ENCODE measurements around the gene INSL3. TPM values are rescaled to one million over a fixed set of nuclear protein-coding genes. Genes with fewer than 3 reads are reported as not detected.
"Not testable (repeated sequence)": the region's sequence is repeated elsewhere in the genome, so short reads cannot be mapped to it uniquely, and the experiment has no call there.

Gene INSL3
- total RNA-seq, 1 donor from 2014 or later, result not detected

- Mint-ChIP-seq H3K9me3 (ENCODE audit: unreplicated experiment) (no peaks in the 10 kb centered on the region), H3K27ac (ENCODE audit: unreplicated experiment) (no peak overlapping the region), H3K36me3 (ENCODE audit: unreplicated experiment) (no peaks in the 10 kb centered on the region)
These were observed 17.9 kb downstream of the INSL3 start for GRCh38 chr19:17803264-17803896.

DNA sequence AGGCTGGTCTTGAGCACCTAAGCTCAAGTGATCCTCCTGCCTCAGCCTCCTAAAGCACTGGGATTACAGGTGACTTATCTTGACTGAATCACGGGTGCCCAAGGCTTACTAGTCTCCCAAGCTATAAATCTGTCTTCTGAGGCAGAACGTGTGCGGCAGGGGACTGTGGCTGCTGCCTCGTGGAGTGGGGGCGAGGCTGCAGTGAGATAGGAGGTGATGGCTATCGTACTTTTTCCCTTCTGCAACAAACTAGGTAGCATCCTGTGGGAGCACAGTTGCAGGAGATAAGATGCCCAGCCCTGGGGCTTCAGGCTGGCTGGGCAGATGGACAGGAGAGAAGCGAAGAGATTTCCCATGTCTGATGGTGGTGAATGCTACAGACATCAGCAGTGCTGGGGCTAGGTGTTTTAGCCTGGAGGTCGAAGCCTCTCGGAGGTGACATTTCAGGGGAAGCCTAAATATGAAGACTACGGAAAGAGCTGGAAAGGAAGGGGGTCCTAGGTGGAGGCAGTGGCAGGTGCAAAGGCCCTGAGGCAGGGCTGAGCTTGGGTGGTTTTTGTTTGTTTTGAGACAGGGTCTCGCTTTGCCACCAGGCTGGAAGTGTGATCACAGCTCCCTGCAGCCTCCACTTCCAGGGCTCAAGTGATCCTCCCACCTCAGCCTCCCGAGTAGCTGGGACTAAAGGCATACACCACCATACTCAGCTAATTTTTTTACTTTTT lies 19.0 kb downstream of the INSL3 start:
- Mint-ChIP-seq H3K9me3 (ENCODE audit: unreplicated experiment) (no peaks in the 10 kb centered on the region), H3K27ac (ENCODE audit: unreplicated experiment) (no peak overlapping the region), H3K4me3 (ENCODE audit: unreplicated experiment) (no peak overlapping the region), H3K36me3 (ENCODE audit: unreplicated experiment) (no peaks in the 10 kb centered on the region), H3K27me3 (ENCODE audit: unreplicated experiment) (peaks cover 5% of the 10 kb centered on the region), H3K4me1 (ENCODE audit: low read depth, unreplicated experiment) (no peaks in the 10 kb centered on the region)
- no peak for TF ChIP-seq CTCF (IDR thresholded peaks at IDR 0.05; ENCODE audit: partially characterized antibody, unreplicated experiment)
- no peak for DNase-seq

More at GRCh38 chr19:17803264-17803896, 17.9 kb downstream of the INSL3 start:
- no peaks in the 10 kb centered on the region for H3K4me1 Mint-ChIP-seq (ENCODE audit: low read depth, unreplicated experiment)
- peaks cover 3% of the 10 kb centered on the region for H3K27me3 Mint-ChIP-seq (ENCODE audit: unreplicated experiment)
- no peak for TF ChIP-seq CTCF (IDR thresholded peaks at IDR 0.05; ENCODE audit: partially characterized antibody, unreplicated experiment)
- H3K4me3 Mint-ChIP-seq (ENCODE audit: unreplicated experiment), result no peak overlapping the region
- DNase-seq, result no peak

- H3K9me3 Mint-ChIP-seq (ENCODE audit: unreplicated experiment); H3K36me3 Mint-ChIP-seq (ENCODE audit: unreplicated experiment); DNase-seq; H3K4me1 Mint-ChIP-seq (ENCODE audit: low read depth, unreplicated experiment); H3K27ac Mint-ChIP-seq (ENCODE audit: unreplicated experiment); H3K27me3 Mint-ChIP-seq (ENCODE audit: unreplicated experiment); H3K4me3 Mint-ChIP-seq (ENCODE audit: unreplicated experiment): not testable (repeated sequence)
These were observed 22.7 kb downstream of the INSL3 start for GRCh38 chr19:17798599-17798998.

GRCh38 chr19:17797424-17798201 lies 23.7 kb downstream of the INSL3 start:
- Mint-ChIP-seq H3K27ac (ENCODE audit: unreplicated experiment) (no peak overlapping the region), H3K27me3 (ENCODE audit: unreplicated experiment) (peaks cover 10% of the 10 kb centered on the region), H3K4me1 (ENCODE audit: low read depth, unreplicated experiment) (no peaks in the 10 kb centered on the region), H3K4me3 (ENCODE audit: unreplicated experiment) (no peak overlapping the region), H3K9me3 (ENCODE audit: unreplicated experiment) (no peaks in the 10 kb centered on the region), H3K36me3 (ENCODE audit: unreplicated experiment) (no peaks in the 10 kb centered on the region)
- TF ChIP-seq CTCF (IDR thresholded peaks at IDR 0.05; ENCODE audit: partially characterized antibody, unreplicated experiment), result no peak
- DNase-seq, result no peak

DNA sequence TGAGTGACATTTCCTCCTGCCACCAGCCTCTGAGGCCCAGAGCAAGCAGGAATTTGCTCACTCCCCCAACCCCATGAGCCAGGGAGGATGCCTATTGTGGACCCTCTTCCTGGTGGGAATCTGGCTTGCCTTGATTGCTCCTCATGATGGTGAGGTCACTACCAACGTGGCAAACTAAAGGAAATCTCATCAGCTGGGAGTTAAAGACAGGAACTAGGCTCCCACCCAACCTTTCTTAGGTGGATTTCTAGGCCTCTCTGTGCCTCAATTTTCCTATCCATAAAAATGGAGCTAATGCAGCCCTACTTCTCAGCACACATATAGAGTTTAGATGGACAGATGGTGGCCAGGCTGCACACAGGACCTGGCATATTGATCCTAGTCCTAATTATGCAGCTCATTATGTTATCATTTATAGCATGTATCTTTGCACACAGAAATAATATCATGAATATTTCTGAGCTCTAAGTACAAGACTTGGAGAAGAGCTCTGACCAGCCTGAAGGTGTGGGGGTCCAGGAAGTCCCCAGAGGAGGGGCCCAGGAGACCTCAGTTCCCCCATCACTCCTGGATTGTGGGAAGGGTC lies 24.4 kb downstream of the INSL3 start:
- no peak for DNase-seq
- H3K36me3 Mint-ChIP-seq (ENCODE audit: unreplicated experiment), result no peaks in the 10 kb centered on the region
- TF ChIP-seq CTCF (IDR thresholded peaks at IDR 0.05; ENCODE audit: partially characterized antibody, unreplicated experiment), result no peak
- H3K27ac Mint-ChIP-seq (ENCODE audit: unreplicated experiment), result no peak overlapping the region
- no peaks in the 10 kb centered on the region for H3K9me3 Mint-ChIP-seq (ENCODE audit: unreplicated experiment)
- peaks cover 11% of the 10 kb centered on the region for H3K27me3 Mint-ChIP-seq (ENCODE audit: unreplicated experiment)
- no peak overlapping the region for H3K4me3 Mint-ChIP-seq (ENCODE audit: unreplicated experiment)
- no peaks in the 10 kb centered on the region for H3K4me1 Mint-ChIP-seq (ENCODE audit: low read depth, unreplicated experiment)
